Activated CD4-positive, alpha-beta memory T cell treated with anti-CD3 and anti-CD28 coated beads, Interleukin-2, amount 10 ng/mL, durations not matched to agents 7 days and 5 days (primary cell): ENCODE measurements around the gene CEP112. TPM values are rescaled to one million over a fixed set of nuclear protein-coding genes. Genes with fewer than 3 reads are reported as not detected.

Experiments used
- CTCF ChIA-PET: fragments of 350-600 bp; sonication (Branson Sonifier 250); formaldehyde crosslinking; loops from one replicate; lab custom pipeline; 2021; ENCODE audit warnings: antibody characterized with exemption, inconsistent platforms; lab: Charles Lee
- POLR2A ChIA-PET: fragments of 350-600 bp; sonication (Branson Sonifier 250); formaldehyde crosslinking; loops from one replicate; lab custom pipeline; 2021; ENCODE audit warnings: antibody characterized with exemption; lab: Charles Lee
- DNase-seq: peaks from one replicate; pipeline ENCODE4 v3.0.0-alpha.2; 2020
- H3K27ac Mint-ChIP-seq: one replicate; pipeline ENCODE4 v1.8.0; 2021; ENCODE audit warnings: mild to moderate bottlenecking, mixed read lengths
- H3K27me3 Mint-ChIP-seq: one replicate; pipeline ENCODE4 v1.8.0; 2021; ENCODE audit warnings: mixed read lengths
- H3K36me3 Mint-ChIP-seq: one replicate; pipeline ENCODE4 v1.8.0; 2021; ENCODE audit warnings: low read depth, mixed read lengths
- H3K4me1 Mint-ChIP-seq: one replicate; pipeline ENCODE4 v1.8.0; 2021; ENCODE audit warnings: mixed read lengths
- H3K4me3 Mint-ChIP-seq: one replicate; pipeline ENCODE4 v1.8.0; 2021; ENCODE audit warnings: mild to moderate bottlenecking, mixed read lengths
- H3K9me3 Mint-ChIP-seq: one replicate; pipeline ENCODE4 v1.8.0; 2021; ENCODE audit warnings: mixed read lengths
- total RNA-seq, 2 experiments: library from RNA; stranded (reverse); gene quantifications; one replicate each; pipeline ENCODE4 v1.2.3, GENCODE V29; 2021

Gene CEP112
- total RNA-seq, 2 experiments from 2014 or later: 4.5 to 4.6 TPM

DNA sequence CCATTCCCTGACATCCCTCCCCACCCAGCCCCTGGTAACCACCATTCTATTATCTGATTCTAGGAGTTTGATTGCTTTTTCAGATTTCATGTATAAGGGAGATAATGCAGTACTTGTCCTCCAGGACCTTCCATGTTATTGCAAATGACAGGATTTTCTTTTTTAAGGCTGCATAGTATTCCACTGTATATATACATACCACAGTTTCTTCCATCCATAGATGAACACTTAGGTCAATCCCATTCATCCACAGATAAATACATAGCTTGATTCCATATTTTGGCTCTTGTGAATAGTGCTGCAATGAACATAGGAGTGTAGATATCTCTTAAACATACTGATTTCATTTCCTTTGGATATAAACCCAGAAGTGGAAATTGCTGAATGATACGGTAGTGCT is 183.3 kb downstream of the CEP112 start:
- POLR2A ChIA-PET: no interaction called here

DNA sequence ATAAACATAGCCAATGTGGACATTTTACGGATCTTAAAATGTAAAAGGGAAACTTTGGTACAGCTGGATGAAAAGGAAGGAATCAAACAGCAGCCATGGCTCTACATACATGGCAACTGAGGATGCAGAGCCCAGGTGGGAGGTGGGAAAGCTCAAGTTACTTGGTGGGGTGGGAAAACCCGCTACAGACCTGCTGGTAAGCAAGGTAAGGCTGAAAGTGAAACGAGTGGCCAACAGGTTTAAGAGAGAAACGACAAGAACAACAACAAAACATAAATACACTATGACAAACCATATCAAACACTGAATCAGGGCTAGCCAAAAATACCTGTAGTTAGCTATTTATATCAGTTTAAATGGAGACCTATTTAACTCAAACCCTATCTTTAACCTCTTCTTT is 185.3 kb downstream of the CEP112 start:
- Mint-ChIP-seq H3K27ac (no peak overlapping the region), H3K27me3 (peaks cover 4% of the 10 kb centered on the region), H3K4me1 (no peaks in the 10 kb centered on the region), H3K36me3 (no peaks in the 10 kb centered on the region), H3K4me3 (no peak overlapping the region), H3K9me3 (no peaks in the 10 kb centered on the region)
- POLR2A ChIA-PET: no interaction called here
- DNase-seq: no peak
- CTCF ChIA-PET: no interaction called here

More for the DNA sequence above, 183.3 kb downstream of the CEP112 start:
- no peak for DNase-seq
- H3K9me3 Mint-ChIP-seq: no peaks in the 10 kb centered on the region
- H3K4me3 Mint-ChIP-seq: no peak overlapping the region
- H3K27ac Mint-ChIP-seq: no peak overlapping the region
- H3K4me1 Mint-ChIP-seq: no peaks in the 10 kb centered on the region
- H3K36me3 Mint-ChIP-seq: no peaks in the 10 kb centered on the region
- peaks cover 12% of the 10 kb centered on the region for H3K27me3 Mint-ChIP-seq
- CTCF ChIA-PET: interaction anchor here (0.6 kb wide), 1 partner anchor 625 kb away, joined by 4 read pairs; no protein-coding TSS in a partner anchor

DNA sequence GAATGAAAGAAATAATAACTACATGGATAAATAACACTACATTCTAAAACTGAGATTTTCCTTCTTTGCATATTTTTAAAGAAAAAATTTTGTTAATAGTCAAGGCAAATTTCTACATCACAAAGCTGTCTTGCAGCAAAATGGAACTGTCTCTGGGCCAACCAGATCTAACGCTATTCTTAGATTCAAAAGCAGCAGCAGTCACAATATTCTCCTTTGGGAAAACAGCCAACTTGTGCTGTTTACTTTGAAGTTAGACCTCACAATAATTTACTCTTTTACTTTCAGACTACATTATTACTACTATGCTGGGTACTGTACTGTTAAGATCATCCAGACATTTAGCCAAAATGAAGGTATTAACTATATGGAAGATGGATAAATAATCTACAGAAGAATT is 189.1 kb downstream of the CEP112 start:
- ChIA-PET POLR2A (no interaction called here), CTCF (no interaction called here)
- no peak overlapping the region for H3K27ac Mint-ChIP-seq
- no peak overlapping the region for H3K4me3 Mint-ChIP-seq
- DNase-seq: no peak
- H3K9me3 Mint-ChIP-seq: peaks cover 4% of the 10 kb centered on the region
- H3K4me1 Mint-ChIP-seq: no peaks in the 10 kb centered on the region
- no peaks in the 10 kb centered on the region for H3K27me3 Mint-ChIP-seq
- no peaks in the 10 kb centered on the region for H3K36me3 Mint-ChIP-seq

DNA sequence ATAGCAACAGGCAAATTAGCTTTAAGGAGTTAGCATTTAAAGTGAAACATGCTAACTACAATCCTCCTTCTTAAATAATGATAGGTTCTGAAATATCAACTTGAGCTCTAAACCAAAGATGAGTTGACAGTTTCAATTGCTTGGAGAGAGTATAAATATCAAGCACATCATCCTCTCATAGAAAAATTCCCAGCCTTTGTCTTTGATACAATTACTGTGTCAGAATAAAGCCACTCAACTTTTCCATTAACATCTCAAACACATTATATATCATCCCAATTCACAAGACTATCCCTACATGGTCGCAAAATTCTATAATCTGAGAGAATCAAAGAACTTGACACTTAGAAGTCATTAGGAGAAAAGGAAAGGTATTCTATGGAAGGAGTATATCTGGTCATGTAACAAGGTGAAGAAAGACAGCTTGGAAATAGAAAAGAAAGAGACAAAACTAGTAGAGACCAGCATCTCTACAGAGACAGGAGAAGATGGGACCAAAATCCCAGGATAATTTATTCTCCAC is 189.8 kb downstream of the CEP112 start:
- DNase-seq: no peak
- POLR2A ChIA-PET: no interaction called here
- Mint-ChIP-seq H3K9me3 (peaks cover 4% of the 10 kb centered on the region), H3K4me3 (no peak overlapping the region), H3K27me3 (no peaks in the 10 kb centered on the region), H3K36me3 (no peaks in the 10 kb centered on the region), H3K4me1 (no peaks in the 10 kb centered on the region), H3K27ac (no peak overlapping the region)
- CTCF ChIA-PET: no interaction called here

DNA sequence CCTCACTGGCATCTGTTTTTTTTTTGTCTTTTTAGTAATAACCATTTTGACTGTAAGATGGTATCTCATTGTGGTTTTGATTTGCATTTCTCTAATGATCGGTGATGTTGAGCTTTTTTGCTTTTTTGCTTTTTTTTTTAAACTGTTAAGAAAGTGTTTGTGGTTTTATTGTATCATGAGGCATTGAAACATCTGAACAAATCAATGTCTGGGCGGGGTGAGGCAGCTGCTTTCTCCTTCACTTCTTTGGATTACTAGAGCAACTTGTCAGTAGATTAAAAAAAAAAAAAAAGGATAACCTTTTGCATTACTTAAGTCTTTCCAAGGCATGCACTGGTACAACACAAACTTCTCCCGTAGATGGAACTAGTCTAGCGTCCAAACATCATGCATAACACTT is 191.7 kb downstream of the CEP112 start:
- POLR2A ChIA-PET: no interaction called here
- Mint-ChIP-seq H3K27ac (no peak overlapping the region), H3K36me3 (no peaks in the 10 kb centered on the region), H3K9me3 (peaks cover 4% of the 10 kb centered on the region), H3K4me1 (no peaks in the 10 kb centered on the region), H3K27me3 (no peaks in the 10 kb centered on the region), H3K4me3 (no peak overlapping the region)
- CTCF ChIA-PET: no interaction called here
- DNase-seq: no peak

DNA sequence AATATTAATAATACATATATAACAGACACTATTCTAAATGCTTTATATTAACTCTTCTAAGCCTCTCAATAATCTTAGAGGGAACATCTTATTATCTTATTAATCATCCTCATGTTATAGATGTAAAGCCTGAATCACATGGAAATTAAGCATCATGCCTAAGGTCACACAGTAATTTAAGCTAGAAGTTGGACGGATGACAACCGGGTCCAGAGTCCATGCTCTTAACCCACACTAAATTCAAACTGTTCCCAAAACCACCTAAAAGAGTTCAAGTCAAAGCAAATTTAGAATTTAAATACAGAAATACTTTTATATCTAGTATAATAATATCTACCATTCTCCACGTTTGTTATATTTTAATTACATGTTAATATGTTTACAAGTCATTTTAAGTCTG is 193.3 kb downstream of the CEP112 start:
- no peak for DNase-seq
- Mint-ChIP-seq H3K27ac (no peak overlapping the region), H3K4me3 (no peak overlapping the region), H3K36me3 (no peaks in the 10 kb centered on the region), H3K9me3 (peaks cover 4% of the 10 kb centered on the region), H3K4me1 (no peaks in the 10 kb centered on the region), H3K27me3 (no peaks in the 10 kb centered on the region)
- ChIA-PET CTCF (interaction anchor here (0.7 kb wide), 2 partner anchors 21 to 518 kb away, joined by 3 to 4 read pairs; no protein-coding TSS in a partner anchor), POLR2A (no interaction called here)

DNA sequence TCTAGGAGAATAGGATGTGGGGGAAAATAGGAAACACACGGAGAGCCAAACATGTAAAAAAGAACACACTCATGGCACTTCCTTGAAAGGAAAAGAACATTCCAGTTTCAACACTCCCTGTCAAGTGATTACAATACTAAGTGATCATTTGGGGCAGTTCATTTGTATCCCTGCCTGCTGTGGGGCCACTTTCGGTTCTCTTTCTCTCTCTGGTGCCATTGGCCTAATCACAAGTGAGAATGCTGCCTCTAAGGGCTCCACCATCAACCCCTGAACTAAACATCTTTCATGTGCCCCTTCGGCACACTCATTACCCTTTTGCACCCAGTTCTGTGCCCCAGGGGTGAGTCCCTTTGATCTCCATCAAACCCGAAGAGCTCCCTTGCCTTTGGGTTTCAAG is 197.3 kb downstream of the CEP112 start:
- Mint-ChIP-seq H3K27me3 (no peaks in the 10 kb centered on the region), H3K27ac (no peak overlapping the region), H3K4me3 (no peak overlapping the region), H3K36me3 (no peaks in the 10 kb centered on the region), H3K9me3 (peaks cover 2% of the 10 kb centered on the region), H3K4me1 (no peaks in the 10 kb centered on the region)
- DNase-seq: no peak
- ChIA-PET CTCF (no interaction called here), POLR2A (no interaction called here)

DNA sequence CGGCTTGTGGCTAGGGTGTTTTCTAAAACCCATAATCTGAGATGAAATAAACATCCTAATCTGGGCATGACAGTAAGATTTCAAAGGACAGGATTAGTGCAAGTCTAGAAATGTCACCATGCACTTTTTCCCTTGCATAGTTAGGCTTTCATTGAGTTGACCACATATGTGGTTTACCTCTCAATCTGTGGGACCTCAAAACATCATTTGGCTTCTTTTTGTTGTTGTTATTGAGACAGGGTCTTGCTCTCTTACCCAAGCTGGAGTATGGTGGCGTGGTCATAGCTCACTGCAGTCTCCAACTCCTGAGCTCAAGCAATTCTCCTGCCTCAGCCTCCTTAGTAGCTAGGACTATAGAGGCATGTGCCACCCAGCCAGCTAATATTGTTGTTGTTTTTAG is 197.8 kb downstream of the CEP112 start:
- no peak overlapping the region for H3K4me3 Mint-ChIP-seq
- H3K9me3 Mint-ChIP-seq: no peaks in the 10 kb centered on the region
- H3K4me1 Mint-ChIP-seq: no peaks in the 10 kb centered on the region
- POLR2A ChIA-PET: no interaction called here
- H3K27ac Mint-ChIP-seq: no peak overlapping the region
- H3K27me3 Mint-ChIP-seq: no peaks in the 10 kb centered on the region
- CTCF ChIA-PET: no interaction called here
- no peak for DNase-seq
- H3K36me3 Mint-ChIP-seq: no peaks in the 10 kb centered on the region

DNA sequence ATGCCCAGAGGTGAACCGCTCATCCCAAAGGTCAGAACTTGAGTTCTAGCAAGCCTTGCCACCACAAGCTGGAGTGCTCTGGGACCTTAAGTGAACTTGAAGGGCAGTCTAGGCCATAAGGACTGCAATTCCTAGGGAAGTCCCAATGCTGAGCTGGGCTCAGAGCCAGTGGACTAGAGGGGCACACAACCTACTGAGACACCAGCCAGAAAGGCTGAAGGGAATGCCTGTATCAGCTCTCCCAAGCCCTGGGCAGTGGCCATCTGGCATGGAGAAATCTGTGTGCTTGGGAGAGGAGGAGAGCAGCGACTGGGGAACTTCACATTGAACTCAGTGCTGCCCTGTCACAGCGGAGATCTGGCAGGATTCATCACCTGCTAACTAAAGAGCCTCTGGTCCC is 201.3 kb downstream of the CEP112 start:
- Mint-ChIP-seq H3K4me3 (no peak overlapping the region), H3K9me3 (peaks cover 4% of the 10 kb centered on the region), H3K27ac (no peak overlapping the region), H3K4me1 (no peaks in the 10 kb centered on the region), H3K36me3 (peaks cover 3% of the 10 kb centered on the region), H3K27me3 (peaks cover 2% of the 10 kb centered on the region)
- CTCF ChIA-PET: no interaction called here
- DNase-seq: no peak
- POLR2A ChIA-PET: no interaction called here

DNA sequence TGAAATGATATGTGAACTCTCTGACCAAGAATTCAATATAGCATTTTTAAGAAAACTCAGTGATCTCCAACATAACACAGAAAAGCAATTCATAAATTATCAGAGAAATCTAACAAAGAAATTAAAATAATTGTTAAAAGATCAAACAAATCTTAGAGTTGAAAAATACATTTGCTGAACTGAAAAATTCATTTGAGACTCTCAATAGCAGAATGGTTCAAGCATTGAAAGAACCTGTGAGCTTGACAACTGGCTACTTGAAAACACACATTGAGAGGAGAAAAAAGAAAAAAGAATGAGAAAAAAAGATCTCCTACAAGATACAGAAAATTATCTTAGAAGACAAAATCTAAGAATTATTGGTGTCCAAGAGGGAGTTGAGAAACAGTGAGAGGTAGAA is 203.5 kb downstream of the CEP112 start:
- ChIA-PET POLR2A (no interaction called here), CTCF (interaction anchor here (1.6 kb wide), 1 partner anchor 757 kb away, joined by 9 read pairs; no protein-coding TSS in a partner anchor)
- Mint-ChIP-seq H3K27ac (no peak overlapping the region), H3K27me3 (peaks cover 7% of the 10 kb centered on the region), H3K9me3 (peaks cover 4% of the 10 kb centered on the region), H3K36me3 (peaks cover 3% of the 10 kb centered on the region), H3K4me1 (no peaks in the 10 kb centered on the region), H3K4me3 (no peak overlapping the region)
- no peak for DNase-seq

DNA sequence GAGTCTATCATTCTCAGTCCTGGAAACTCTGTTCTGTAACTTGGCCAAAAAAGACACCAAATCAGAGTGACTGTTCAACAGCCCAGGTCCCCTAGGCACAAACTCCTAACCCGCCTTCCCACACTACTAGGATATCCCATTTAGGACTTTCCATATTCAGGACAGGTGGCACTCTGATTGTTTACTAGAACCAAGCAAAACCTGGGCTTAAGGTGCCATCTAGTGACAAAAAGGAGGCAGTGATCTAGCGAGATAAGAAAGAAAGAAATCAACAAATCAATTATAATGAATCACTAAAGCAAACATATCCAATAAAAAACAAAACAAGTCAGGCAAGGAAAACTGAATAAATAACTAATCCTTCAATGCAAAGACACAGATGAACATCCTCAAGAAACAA is 203.9 kb downstream of the CEP112 start:
- Mint-ChIP-seq H3K4me1 (no peaks in the 10 kb centered on the region), H3K4me3 (no peak overlapping the region), H3K27me3 (peaks cover 7% of the 10 kb centered on the region), H3K27ac (no peak overlapping the region), H3K9me3 (peaks cover 4% of the 10 kb centered on the region), H3K36me3 (peaks cover 3% of the 10 kb centered on the region)
- CTCF ChIA-PET: interaction anchor here (1.1 to 3.3 kb wide), 2 partner anchors 694 to 756 kb away, joined by 9 to 12 read pairs; no protein-coding TSS in a partner anchor
- POLR2A ChIA-PET: no interaction called here
- DNase-seq: no peak

DNA sequence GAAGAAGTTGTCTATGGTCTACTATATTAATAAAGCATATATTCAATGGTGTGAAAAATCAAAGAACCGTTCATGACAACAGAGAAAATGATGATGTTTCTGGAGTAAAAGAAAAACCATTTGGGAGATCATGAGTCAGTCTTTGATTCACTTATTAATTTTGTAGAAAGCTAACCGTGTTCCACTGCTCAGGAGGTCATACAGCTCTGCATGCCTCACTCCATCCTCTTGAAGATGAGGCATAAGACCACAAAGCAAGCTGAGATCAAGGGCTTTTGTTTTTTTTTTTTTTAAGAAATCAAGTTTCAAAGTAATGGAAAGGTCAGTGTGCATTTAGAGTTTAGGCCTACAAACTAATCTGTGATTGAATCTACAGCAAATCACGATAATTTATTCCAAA is 206.4 kb downstream of the CEP112 start:
- H3K36me3 Mint-ChIP-seq: peaks cover 3% of the 10 kb centered on the region
- ChIA-PET CTCF (interaction anchor here (1.2 to 3.3 kb wide), 2 partner anchors 754 to 755 kb away, joined by 3 to 12 read pairs; no protein-coding TSS in a partner anchor), POLR2A (no interaction called here)
- peaks cover 4% of the 10 kb centered on the region for H3K9me3 Mint-ChIP-seq
- peaks cover 7% of the 10 kb centered on the region for H3K27me3 Mint-ChIP-seq
- DNase-seq: no peak
- H3K4me3 Mint-ChIP-seq: no peak overlapping the region
- H3K4me1 Mint-ChIP-seq: no peaks in the 10 kb centered on the region
- no peak overlapping the region for H3K27ac Mint-ChIP-seq

DNA sequence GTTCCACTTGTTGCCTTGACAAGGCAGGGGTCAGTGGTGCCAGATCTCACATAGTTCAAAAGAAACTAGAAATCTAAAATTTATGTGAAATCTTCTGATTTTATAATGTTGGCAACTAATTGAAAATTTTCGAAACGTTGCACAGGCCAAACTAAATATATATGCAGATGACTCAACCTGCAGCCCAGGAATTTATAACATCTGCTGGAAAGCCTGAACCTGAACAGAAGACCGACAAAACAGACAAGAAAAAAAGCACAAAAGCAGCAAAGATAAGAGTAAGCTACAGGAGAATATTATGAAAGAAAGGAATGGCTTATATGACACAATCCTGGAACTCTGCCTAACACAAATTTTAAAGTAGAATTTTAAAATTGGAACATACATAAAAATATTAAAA is 207.6 kb downstream of the CEP112 start:
- no peak overlapping the region for H3K27ac Mint-ChIP-seq
- peaks cover 3% of the 10 kb centered on the region for H3K36me3 Mint-ChIP-seq
- no peak overlapping the region for H3K4me3 Mint-ChIP-seq
- H3K4me1 Mint-ChIP-seq: no peaks in the 10 kb centered on the region
- POLR2A ChIA-PET: no interaction called here
- peaks cover 7% of the 10 kb centered on the region for H3K27me3 Mint-ChIP-seq
- CTCF ChIA-PET: no interaction called here
- DNase-seq: no peak
- H3K9me3 Mint-ChIP-seq: peaks cover 4% of the 10 kb centered on the region

DNA sequence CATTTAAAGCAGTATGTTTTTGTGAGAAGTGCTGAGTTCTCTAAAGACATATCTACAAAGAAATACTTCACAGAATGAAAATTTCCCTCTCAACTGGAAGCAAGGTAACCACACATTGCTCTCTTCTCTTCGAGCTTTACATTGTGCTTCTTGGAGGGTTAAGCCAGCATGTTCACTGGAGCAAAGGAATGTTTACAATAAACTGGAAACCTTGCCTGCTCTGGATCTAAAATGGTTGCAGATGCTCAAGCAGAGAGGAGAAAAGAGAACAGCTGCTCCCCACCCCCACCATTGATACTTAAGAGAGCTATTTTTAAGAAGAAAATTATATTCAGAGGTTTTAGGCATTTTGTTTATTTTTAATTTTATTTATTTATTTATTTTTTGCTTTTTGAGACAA is 213.1 kb downstream of the CEP112 start:
- no peak for DNase-seq
- Mint-ChIP-seq H3K4me1 (no peaks in the 10 kb centered on the region), H3K4me3 (no peak overlapping the region), H3K27me3 (peaks cover 2% of the 10 kb centered on the region), H3K36me3 (no peaks in the 10 kb centered on the region), H3K9me3 (no peaks in the 10 kb centered on the region), H3K27ac (no peak overlapping the region)
- POLR2A ChIA-PET: no interaction called here
- CTCF ChIA-PET: no interaction called here
